Breast epithelium (tissue), 3 donors: ENCODE results near the gene CNTD1.

Experiments used
- POLR2A ChIP-seq: fragments of 450-650 bp; IDR thresholded peaks from one replicate; pipeline ENCODE4 v1.6.1; 2016; ENCODE audit warnings: antibody characterized with exemption, mild to moderate bottlenecking, moderate library complexity
- TF ChIP-seq, protein P1 (sequence below), 3 donors: fragments of 450-650 bp; IDR thresholded peaks; one replicate each; pipeline ENCODE4 v1.5.1; 2016 to 2017; ENCODE audit warnings: antibody characterized with exemption in 3 of 3, mild to moderate bottlenecking in 3 of 3, moderate library complexity in 3 of 3

DNA sequence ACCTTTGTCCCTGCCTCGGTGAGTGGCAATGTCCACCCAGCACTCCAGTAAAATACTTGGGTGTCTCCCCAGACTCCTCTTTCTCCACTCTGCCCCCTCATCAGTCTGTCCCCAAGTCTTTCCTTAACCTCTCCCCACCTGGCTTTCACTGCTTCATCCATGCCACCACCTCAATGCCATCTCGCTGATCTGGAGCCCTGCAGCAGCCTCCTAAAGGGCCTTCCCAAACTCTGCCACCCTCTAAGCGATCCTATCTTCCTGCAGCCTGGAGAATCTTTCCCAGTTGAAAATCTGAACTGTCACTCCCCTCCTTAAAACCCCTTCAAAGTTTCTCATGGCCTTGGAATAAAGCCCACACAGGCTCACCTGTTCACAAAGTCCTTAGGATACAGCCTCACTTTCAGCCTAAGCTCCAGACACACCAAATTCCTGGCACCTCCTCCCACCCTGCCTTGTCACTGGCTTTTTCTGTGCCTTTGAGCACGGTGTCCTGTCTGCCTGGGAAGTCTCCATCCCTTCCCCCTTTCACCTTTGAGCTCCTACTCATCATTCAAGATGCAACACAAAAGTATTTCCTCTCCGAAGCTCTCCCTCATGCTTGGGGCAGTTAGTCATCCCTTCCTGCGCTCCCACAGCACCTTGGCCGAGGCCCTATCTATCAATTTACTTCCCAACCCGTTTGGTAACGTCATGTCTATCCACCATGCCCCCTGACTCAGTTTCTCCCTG lies 15.4 kb upstream of the CNTD1 start:
- TF ChIP-seq, protein P1, sequence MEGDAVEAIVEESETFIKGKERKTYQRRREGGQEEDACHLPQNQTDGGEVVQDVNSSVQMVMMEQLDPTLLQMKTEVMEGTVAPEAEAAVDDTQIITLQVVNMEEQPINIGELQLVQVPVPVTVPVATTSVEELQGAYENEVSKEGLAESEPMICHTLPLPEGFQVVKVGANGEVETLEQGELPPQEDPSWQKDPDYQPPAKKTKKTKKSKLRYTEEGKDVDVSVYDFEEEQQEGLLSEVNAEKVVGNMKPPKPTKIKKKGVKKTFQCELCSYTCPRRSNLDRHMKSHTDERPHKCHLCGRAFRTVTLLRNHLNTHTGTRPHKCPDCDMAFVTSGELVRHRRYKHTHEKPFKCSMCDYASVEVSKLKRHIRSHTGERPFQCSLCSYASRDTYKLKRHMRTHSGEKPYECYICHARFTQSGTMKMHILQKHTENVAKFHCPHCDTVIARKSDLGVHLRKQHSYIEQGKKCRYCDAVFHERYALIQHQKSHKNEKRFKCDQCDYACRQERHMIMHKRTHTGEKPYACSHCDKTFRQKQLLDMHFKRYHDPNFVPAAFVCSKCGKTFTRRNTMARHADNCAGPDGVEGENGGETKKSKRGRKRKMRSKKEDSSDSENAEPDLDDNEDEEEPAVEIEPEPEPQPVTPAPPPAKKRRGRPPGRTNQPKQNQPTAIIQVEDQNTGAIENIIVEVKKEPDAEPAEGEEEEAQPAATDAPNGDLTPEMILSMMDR (IDR thresholded peaks at IDR 0.05): no peak
- TF ChIP-seq POLR2A: no peak
